H1 (cell line): ENCODE data around the gene ZNF831. TPM values are rescaled to one million over a fixed set of nuclear protein-coding genes. Genes with fewer than 3 reads are reported as not detected.

Experiments
- BCL11A ChIP-seq, 2 experiments: IDR thresholded peaks; one replicate each; pipeline ENCODE4 v1.6.1; 2011; ENCODE audit warnings: low read depth in 2 of 2, low read length in 2 of 2, mild to moderate bottlenecking in 2 of 2
- CHD7 ChIP-seq: fragments of 300-600 bp; sonication (generic); IDR thresholded peaks from 2 replicates; pipeline ENCODE4 v1.7.1; 2012; ENCODE audit warnings: low read length, moderate library complexity, mild to moderate bottlenecking, inconsistent platforms; ENCODE audit not compliant: insufficient replicate concordance
- HDAC6 ChIP-seq: IDR thresholded peaks from one replicate; pipeline ENCODE4 v1.7.1; 2012; ENCODE audit warnings: low read depth, mild to moderate bottlenecking, inconsistent platforms, low read length, moderate library complexity
- JUN ChIP-seq: IDR thresholded peaks from 2 replicates; pipeline ENCODE4 v1.6.1; 2011; ENCODE audit warnings: low read depth, mild to moderate bottlenecking, improper control_type of control experiment, low read length
- KDM5A ChIP-seq: fragments of 200-600 bp; IDR thresholded peaks from 2 replicates; pipeline ENCODE4 v1.7.1; 2012; ENCODE audit warnings: mild to moderate bottlenecking, low read length, inconsistent platforms, mixed read lengths
- RFX5 ChIP-seq: IDR thresholded peaks from 2 replicates; pipeline ENCODE4 v1.6.1; 2011; ENCODE audit warnings: low read depth, low read length, improper control_type of control experiment, borderline replicate concordance
- SIRT6 ChIP-seq: IDR thresholded peaks from one replicate; pipeline ENCODE4 v1.7.1; 2012; ENCODE audit warnings: low read length, inconsistent platforms
- SP4 ChIP-seq: IDR thresholded peaks from 2 replicates; pipeline ENCODE4 v1.6.1; 2012; ENCODE audit warnings: low read length, inconsistent platforms
- SUZ12 ChIP-seq: fragments of 200-600 bp; sonication (generic); IDR thresholded peaks from 2 replicates; pipeline ENCODE4 v1.6.1; 2012; ENCODE audit warnings: mild to moderate bottlenecking, inconsistent platforms, low read length, moderate library complexity, mixed read lengths
- TBP ChIP-seq: IDR thresholded peaks from 2 replicates; pipeline ENCODE4 v1.6.1; 2011; ENCODE audit warnings: low read depth, low read length, improper control_type of control experiment
- polyA plus RNA-seq, 7 experiments: library from polyadenylated mRNA; depleted of rRNA in 3 of 7; stranded (reverse) in 5 of 7; unstranded in 2 of 7; fragments of >200 nt in 5 of 7; fragments of 200-250 nt in 2 of 7; gene quantifications; 1 replicate in 5 of 7; 2 replicates in 1 of 7; 4 replicates in 1 of 7; pipeline versions ENCODE4 v1.2.1 to v1.2.3, GENCODE V29; 2011 to 2013; ENCODE audit warnings: missing spikeins in 2 of 7, mixed read lengths in 2 of 7
- total RNA-seq: library from RNA; stranded (reverse); fragmentation: NEBNext Ultra II Directional; extraction: Animal tissue kit (Norgen Biotek cat#: 25700); gene quantifications from 2 replicates; pipeline ENCODE4 v1.2.1, GENCODE V29; 2021

Gene ZNF831
- total and polyA plus RNA-seq, 2 of the 8 experiments (the other 6 are each of a cell fraction or from before 2014, with no cell fraction given): not detected

DNA sequence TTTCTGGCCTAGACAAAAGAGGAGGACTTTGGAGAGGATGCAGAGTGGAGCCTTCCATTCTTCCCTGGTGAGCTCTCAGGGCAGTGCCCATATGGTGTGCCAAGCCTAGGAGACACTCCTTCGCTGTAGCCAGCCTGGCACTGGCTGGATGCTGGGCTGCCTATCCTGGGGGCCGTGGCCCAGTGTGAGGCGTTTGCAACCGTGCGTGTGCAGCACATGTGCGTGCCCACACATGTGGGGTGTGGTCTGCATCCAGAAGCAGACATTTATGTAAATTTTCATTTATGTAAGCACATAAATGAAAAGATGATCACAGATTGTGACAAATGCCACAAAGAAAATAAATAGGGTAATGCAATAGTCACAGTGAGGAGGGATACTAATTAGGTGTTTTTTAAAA, 35.8 kb upstream of the ZNF831 start (continued):
- TF ChIP-seq CHD7 (no peak), HDAC6 (no peak), SP4 (no peak), JUN (no peak), RFX5 (no peak), SIRT6 (no peak), BCL11A (IDR thresholded peaks at IDR 0.05; ENCODE audit: low read depth in 2 of 2, low read length in 2 of 2) (no peak), SUZ12 (no peak), TBP (no peak), KDM5A (no peak)
- TF ChIP-seq, all 59 proteins: peak for 0
